ENCODE data around the gene THAP2.

Gene THAP2

GRCh38 chr12:71704920-71705319, 40.8 kb downstream of the THAP2 start:
- DNase-seq: no peak

GRCh38 chr12:71708658-71709057, 44.6 kb downstream of the THAP2 start:
- DNase-seq: no peak

GRCh38 chr12:71710276-71711125, 46.4 kb downstream of the THAP2 start:
- DNase-seq: no peak

GRCh38 chr12:71718611-71719010, 54.5 kb downstream of the THAP2 start:
- no peak for DNase-seq

GRCh38 chr12:71719647-71720370, 55.7 kb downstream of the THAP2 start:
- DNase-seq: no peak

- no peak for DNase-seq
Measured at GRCh38 chr12:71721783-71722505, 57.8 kb downstream of the THAP2 start.

- DNase-seq: no peak
Measured at GRCh38 chr12:71725011-71725410, 60.9 kb downstream of the THAP2 start.

GRCh38 chr12:71726548-71726947, 62.4 kb downstream of the THAP2 start:
- no peak for DNase-seq

- DNase-seq: no peak
Measured at GRCh38 chr12:71727958-71728357, 63.9 kb downstream of the THAP2 start.

All from right hindlimb (tissue), 1 donor.